SKM-1 treated with dmso at 0.1 percent for 144 hours (cell line): ENCODE results near the gene FBXW8.

Source experiments
- DNase-seq: peaks from one replicate; lab custom pipeline; 2025; ENCODE audit not compliant: unreplicated experiment; lab: John Stamatoyannopoulos, UW

FBXW8 gene

GRCh38 chr12:116922194-116922897 lies 11.6 kb downstream of the FBXW8 start:
- DNase-seq: no peak

- no peak for DNase-seq
Measured at GRCh38 chr12:116924558-116925453, 14.1 kb downstream of the FBXW8 start.

GRCh38 chr12:116926283-116927243 lies 15.8 kb downstream of the FBXW8 start:
- no peak for DNase-seq

- no peak for DNase-seq
Measured at GRCh38 chr12:116927244-116927940, 16.6 kb downstream of the FBXW8 start.

- no peak for DNase-seq
Measured at GRCh38 chr12:116928504-116928903, 17.8 kb downstream of the FBXW8 start.

GRCh38 chr12:116929885-116930284 lies 19.1 kb downstream of the FBXW8 start:
- DNase-seq: no peak

- DNase-seq: no peak
Measured at GRCh38 chr12:116931665-116932064, 20.9 kb downstream of the FBXW8 start.

GRCh38 chr12:116933091-116933490 lies 22.3 kb downstream of the FBXW8 start:
- DNase-seq: no peak

- no peak for DNase-seq
Measured at GRCh38 chr12:116933512-116934246, 22.9 kb downstream of the FBXW8 start.

GRCh38 chr12:116934908-116935705 lies 24.4 kb downstream of the FBXW8 start:
- no peak for DNase-seq

GRCh38 chr12:116937640-116938039 lies 26.9 kb downstream of the FBXW8 start:
- no peak for DNase-seq

GRCh38 chr12:116939734-116940133 lies 29.0 kb downstream of the FBXW8 start:
- DNase-seq: no peak

- no peak for DNase-seq
Measured at GRCh38 chr12:116941188-116941587, 30.4 kb downstream of the FBXW8 start.

- no peak for DNase-seq
Measured at GRCh38 chr12:116943419-116944372, 32.9 kb downstream of the FBXW8 start.

GRCh38 chr12:116945886-116946550 lies 35.3 kb downstream of the FBXW8 start:
- DNase-seq: no peak

- DNase-seq: no peak
Measured at GRCh38 chr12:116948298-116948697, 37.5 kb downstream of the FBXW8 start.

GRCh38 chr12:116950628-116951325 lies 40.0 kb downstream of the FBXW8 start:
- DNase-seq: no peak
